IMR-90 (cell line): ENCODE results near the gene ATP6V1E1. TPM values are rescaled to one million over a fixed set of nuclear protein-coding genes. Genes with fewer than 3 reads are reported as not detected.
"Not testable (repeated sequence)": the region's sequence is repeated elsewhere in the genome, so short reads cannot be mapped to it uniquely, and the experiment has no call there.

Source experiments
- ATAC-seq: fragments of 200-7000 bp; cut with Tn5 transposase; 2 replicates; pipeline ENCODE4 v1.9.1; 2020; ENCODE audit warnings: low read depth, mild to moderate bottlenecking, moderate library complexity
- BruUV-seq: library from RNA; stranded (reverse); fragments of 400-500 nt; replicated peaks from 2 replicates; lab custom pipeline; 2021; lab: Mats Ljungman, UMichigan
- CTCF ChIA-PET: fragments of 300-600 bp; formaldehyde crosslinking; extraction: SDS; loops from one replicate; lab custom pipeline; 2021; ENCODE audit warnings: antibody characterized with exemption; lab: Yijun Ruan, JAX
- POLR2A ChIA-PET: fragments of 300-600 bp; sonication (Branson Sonifier 250); formaldehyde crosslinking; loops from one replicate; lab custom pipeline; 2022; ENCODE audit warnings: antibody characterized with exemption; ENCODE audit not compliant: unreplicated experiment; lab: Charles Lee
- DNase-seq: peaks from one replicate; pipeline ENCODE4 v3.0.0; 2013
- H2AFZ ChIP-seq: replicated peaks from 2 replicates; pipeline ENCODE3; 2013; ENCODE audit warnings: low read length, mild to moderate bottlenecking; ENCODE audit not compliant: poor library complexity
- H2AK5ac ChIP-seq: 2 replicates; pipeline ENCODE4 v1.6.1; 2013; ENCODE audit warnings: low read depth, low read length, inconsistent platforms
- H2AK9ac ChIP-seq: replicated peaks from 2 replicates; pipeline ENCODE3; 2013; ENCODE audit warnings: mild to moderate bottlenecking, low read depth, low read length, moderate library complexity; ENCODE audit not compliant: poor library complexity
- H2BK120ac ChIP-seq: 2 replicates; pipeline ENCODE4 v1.6.1; 2013; ENCODE audit warnings: low read depth, low read length, inconsistent platforms
- H2BK15ac ChIP-seq: 3 replicates; pipeline ENCODE4 v1.6.1; 2013; ENCODE audit warnings: low read depth, low read length, inconsistent platforms
- H2BK20ac ChIP-seq: 2 replicates; pipeline ENCODE4 v1.6.1; 2013; ENCODE audit warnings: low read depth, mild to moderate bottlenecking, inconsistent platforms, low read length, moderate library complexity
- H2BK5ac ChIP-seq: 2 replicates; pipeline ENCODE4 v1.6.1; 2013; ENCODE audit warnings: mild to moderate bottlenecking, low read depth, low read length, inconsistent platforms; ENCODE audit not compliant: poor library complexity, severe bottlenecking
- H3K14ac ChIP-seq: replicated peaks from 2 replicates; pipeline ENCODE4 v1.6.1; 2013; ENCODE audit warnings: low read depth, low read length, inconsistent platforms
- H3K18ac ChIP-seq: 2 replicates; pipeline ENCODE4 v1.6.1; 2013; ENCODE audit warnings: low read depth, low read length, control low read depth
- H3K23ac ChIP-seq: 2 replicates; pipeline ENCODE4 v1.6.1; 2013; ENCODE audit warnings: low read depth, low read length, inconsistent platforms
- H3K27ac ChIP-seq: 2 replicates; pipeline ENCODE4 v1.5.1; 2013; ENCODE audit warnings: mild to moderate bottlenecking, control low read depth, low read length; ENCODE audit not compliant: insufficient read depth
- H3K27me3 ChIP-seq: 2 replicates; pipeline ENCODE4 v1.6.1; 2013; ENCODE audit warnings: low read length; ENCODE audit not compliant: control insufficient read depth, insufficient read depth
- H3K36me3 ChIP-seq: 2 replicates; pipeline ENCODE4 v1.6.1; 2013; ENCODE audit warnings: low read length, mixed read lengths; ENCODE audit not compliant: control insufficient read depth, insufficient read depth
- H3K4ac ChIP-seq: 2 replicates; pipeline ENCODE4 v1.6.1; 2013; ENCODE audit warnings: low read depth, low read length, inconsistent platforms
- H3K4me1 ChIP-seq: 2 replicates; pipeline ENCODE4 v1.6.1; 2013; ENCODE audit warnings: low read length, mixed read lengths; ENCODE audit not compliant: control insufficient read depth, insufficient read depth
- H3K4me2 ChIP-seq: 2 replicates; pipeline ENCODE4 v1.6.1; 2013; ENCODE audit warnings: low read depth, mild to moderate bottlenecking, control low read depth, low read length, moderate library complexity
- H3K4me3 ChIP-seq: 2 replicates; pipeline ENCODE4 v1.5.1; 2013; ENCODE audit warnings: low read depth, mild to moderate bottlenecking, control low read depth, low read length, moderate library complexity; ENCODE audit not compliant: insufficient read depth
- H3K56ac ChIP-seq: 2 replicates; pipeline ENCODE4 v1.6.1; 2013; ENCODE audit warnings: low read length, inconsistent platforms; ENCODE audit not compliant: insufficient read depth; ENCODE audit errors: extremely low read depth
- H3K79me1 ChIP-seq, 2 experiments: 2 replicates each; pipeline ENCODE4 v1.6.1; 2013; ENCODE audit warnings: low read length in 2 of 2, inconsistent platforms in 1 of 2, low read depth in 1 of 2
- H3K9ac ChIP-seq: 2 replicates; pipeline ENCODE4 v1.6.1; 2013; ENCODE audit warnings: low read depth, low read length, control low read depth
- H3K9me1 ChIP-seq: 2 replicates; pipeline ENCODE4 v1.6.1; 2013; ENCODE audit warnings: low read length, inconsistent platforms; ENCODE audit not compliant: insufficient read depth
- H3K9me3 ChIP-seq: 2 replicates; pipeline ENCODE4 v1.6.1; 2013; ENCODE audit warnings: low read length; ENCODE audit not compliant: control insufficient read depth, insufficient read depth
- H4K20me1 ChIP-seq: 2 replicates; pipeline ENCODE4 v1.6.1; 2013; ENCODE audit warnings: low read length, inconsistent platforms; ENCODE audit not compliant: insufficient read depth
- H4K5ac ChIP-seq: 2 replicates; pipeline ENCODE4 v1.6.1; 2013; ENCODE audit warnings: mild to moderate bottlenecking, low read depth, low read length, control low read depth
- H4K8ac ChIP-seq, 2 experiments: 2 replicates each; pipeline ENCODE4 v1.6.1; 2013; ENCODE audit warnings: low read depth in 2 of 2, low read length in 2 of 2, control low read depth in 1 of 2, inconsistent platforms in 1 of 2
- H4K91ac ChIP-seq: 2 replicates; pipeline ENCODE4 v1.6.1; 2013; ENCODE audit warnings: low read depth, low read length, inconsistent platforms; ENCODE audit not compliant: insufficient read depth
- WGBS, 2 experiments: methylation state at CpG; one replicate each; pipeline versions ENCODE4 v1.1.5 to v1.1.7; 2013; ENCODE audit warnings: missing lambda C conversion rate in 2 of 2; ENCODE audit not compliant: insufficient read length in 1 of 2; ENCODE audit errors: extremely low coverage in 2 of 2; 5-methylcytosine and 5-hydroxymethylcytosine counted together
- dilution Hi-C: fragments of 300-500 bp; cut with HindIII; formaldehyde crosslinking; loops from one replicate; pipeline ENCODE4 v1.14.3; 2018; ENCODE audit warnings: low sequenced_read_pairs; ENCODE audit not compliant: unreplicated experiment
- in situ Hi-C: fragments of 300-500 bp; cut with MboI; formaldehyde crosslinking; loops from 3 replicates; pipeline ENCODE4 v1.14.3; 2019; ENCODE audit warnings: low sequenced_read_pairs, inconsistent platforms, mixed read lengths
- intact Hi-C: fragments of 100-400 bp; cut with micrococcal nuclease; formaldehyde crosslinking; loops from 2 replicates; pipeline ENCODE4 v1.10.0; 2022
- polyA plus RNA-seq, 3 experiments: library from polyadenylated mRNA; depleted of rRNA; stranded (reverse); fragments of >200 nt; gene quantifications; 2 replicates each; pipeline ENCODE4 v1.2.3, GENCODE V29; 2012; ENCODE audit warnings: low replicate concordance in 1 of 3
- total RNA-seq: library from RNA; depleted of rRNA; stranded (reverse); fragments of >200 nt; gene quantifications from 2 replicates; pipeline ENCODE4 v1.2.3, GENCODE V29; 2012

Gene ATP6V1E1
- total and polyA plus RNA-seq, 2 of the 4 experiments (the other 2 are of a cell fraction) = 144 to 148 TPM

DNA sequence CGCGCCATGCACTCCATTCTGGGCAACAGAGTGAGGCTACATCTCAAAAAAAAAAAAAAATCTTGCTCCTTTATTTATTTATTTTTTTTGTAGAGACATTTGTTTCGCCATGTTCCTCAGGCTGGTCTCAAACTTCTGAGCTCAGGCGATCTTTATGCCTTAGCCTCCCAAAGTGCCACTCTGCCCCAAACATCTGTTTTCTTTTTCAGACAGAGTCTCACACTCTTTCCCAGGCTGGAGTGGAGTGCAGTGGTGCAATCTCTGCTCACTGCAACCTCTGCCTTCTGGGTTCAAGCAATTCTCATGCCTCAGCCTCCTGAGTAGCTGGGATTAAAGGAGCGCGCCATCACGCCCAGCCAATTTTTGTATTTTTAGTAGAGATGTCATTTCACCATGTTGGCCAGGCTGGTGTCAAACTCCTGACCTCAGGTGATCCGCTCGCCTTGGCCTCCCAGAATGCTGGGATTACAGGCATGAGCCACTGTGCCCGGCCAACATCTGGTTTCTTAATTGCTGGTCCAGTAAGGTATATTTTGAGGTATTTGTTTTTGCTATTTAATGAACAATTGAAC lies 43.1 kb upstream of the ATP6V1E1 start:
- WGBS, 2 experiments = no CpG with 5 or more reads among the region's 10 CpGs
- H2AK5ac ChIP-seq, H4K5ac ChIP-seq, H3K14ac ChIP-seq, H3K4me2 ChIP-seq, H3K56ac ChIP-seq, intact Hi-C loops, H3K27ac ChIP-seq, dilution Hi-C loops, H2BK20ac ChIP-seq, H2AK9ac ChIP-seq, H3K4me3 ChIP-seq, ATAC-seq, H2BK15ac ChIP-seq, H3K18ac ChIP-seq, DNase-seq, in situ Hi-C loops, H2BK120ac ChIP-seq, H2AFZ ChIP-seq, BruUV-seq, H4K20me1 ChIP-seq, H3K9ac ChIP-seq, H4K91ac ChIP-seq, H2BK5ac ChIP-seq, H3K4ac ChIP-seq, H3K23ac ChIP-seq, H3K9me3 ChIP-seq, H3K4me1 ChIP-seq, H3K36me3 ChIP-seq, H4K8ac ChIP-seq, H3K9me1 ChIP-seq, H3K27me3 ChIP-seq: not testable (repeated sequence)
- CTCF ChIA-PET = interaction anchor here (0.9 kb wide), 1 partner anchor 113 kb away, joined by 4 read pairs; no protein-coding TSS in a partner anchor
- POLR2A ChIA-PET = interaction anchor here (1.1 kb wide), 1 partner anchor 36 kb away, joined by 5 read pairs; no protein-coding TSS in a partner anchor
- peaks cover 25 to 53% of the 10 kb centered on the region in 2 experiments for H3K79me1 ChIP-seq
